Smooth muscle cell (in vitro differentiated cells): ENCODE data around the gene KCNK15. TPM values are rescaled to one million over a fixed set of nuclear protein-coding genes. Genes with fewer than 3 reads are reported as not detected.

Source experiments
- DNase-seq: peaks from one replicate; lab custom pipeline; 2025; ENCODE audit not compliant: unreplicated experiment; lab: John Stamatoyannopoulos, UW
- H2AFZ ChIP-seq: fragments of 200-600 bp; sonication (generic); 2 replicates; pipeline ENCODE4 v1.6.0; 2016; ENCODE audit warnings: antibody characterized with exemption, low read depth, mild to moderate bottlenecking
- H3F3A ChIP-seq: fragments of 200-600 bp; sonication (generic); 2 replicates; pipeline ENCODE4 v1.6.0; 2017; ENCODE audit warnings: antibody characterized with exemption, low read depth
- H3K27ac ChIP-seq: fragments of 200-600 bp; sonication (generic); 2 replicates; pipeline ENCODE4 v1.5.1; 2016; ENCODE audit warnings: low read depth, mild to moderate bottlenecking
- H3K27me3 ChIP-seq: fragments of 200-600 bp; sonication (generic); 2 replicates; pipeline ENCODE4 v1.6.1; 2016; ENCODE audit warnings: low read depth, mild to moderate bottlenecking
- H3K36me3 ChIP-seq: fragments of 200-600 bp; sonication (generic); 2 replicates; pipeline ENCODE4 v1.5.1; 2016; ENCODE audit warnings: low read depth
- H3K4me1 ChIP-seq: fragments of 200-600 bp; sonication (generic); 2 replicates; pipeline ENCODE4 v1.5.1; 2016; ENCODE audit warnings: low read depth
- H3K4me2 ChIP-seq: fragments of 200-600 bp; sonication (generic); 2 replicates; pipeline ENCODE4 v1.6.0; 2016; ENCODE audit warnings: mild to moderate bottlenecking
- H3K4me3 ChIP-seq: fragments of 200-600 bp; sonication (generic); 2 replicates; pipeline ENCODE4 v1.5.1; 2016; ENCODE audit warnings: mild to moderate bottlenecking
- H3K79me2 ChIP-seq: fragments of 200-600 bp; sonication (generic); 2 replicates; pipeline ENCODE4 v1.6.0; 2016; ENCODE audit warnings: low read depth, mild to moderate bottlenecking
- H3K9ac ChIP-seq: fragments of 200-600 bp; sonication (generic); 2 replicates; pipeline ENCODE4 v1.6.0; 2016; ENCODE audit warnings: low read depth
- H3K9me3 ChIP-seq: fragments of 200-600 bp; sonication (generic); replicated peaks from 2 replicates; pipeline ENCODE4 v1.5.1; 2016; ENCODE audit warnings: low read depth
- H4K20me1 ChIP-seq: fragments of 200-600 bp; sonication (generic); 2 replicates; pipeline ENCODE4 v1.6.0; 2016; ENCODE audit warnings: low read depth
- WGBS: methylation state at CpG from one replicate; pipeline ENCODE4 v1.1.7; 2016; ENCODE audit warnings: low lambda C conversion rate; 5-methylcytosine and 5-hydroxymethylcytosine counted together
- polyA plus RNA-seq: library from polyadenylated mRNA; unstranded; fragments of >200 nt; fragmentation: Nextera tagmentation; extraction: Ambion mirVana; gene quantifications from 2 replicates; pipeline ENCODE4 v1.2.1, GENCODE V29; 2016
- total RNA-seq: library from RNA; depleted of rRNA; stranded (reverse); fragments of >200 nt; gene quantifications from 2 replicates; pipeline ENCODE4 v1.2.3, GENCODE V29; 2014
- TF ChIP-seq, protein P1 (sequence below): fragments of 200-600 bp; sonication (generic); IDR thresholded peaks from 2 replicates; pipeline ENCODE4 v1.5.1; 2017; ENCODE audit warnings: borderline replicate concordance, mild to moderate bottlenecking, antibody characterized with exemption; ENCODE audit not compliant: insufficient read depth, poor library complexity, severe bottlenecking

The KCNK15 gene
- total and polyA plus RNA-seq, 2 experiments from 2014 or later = 0.06 to 0.54 TPM

DNA sequence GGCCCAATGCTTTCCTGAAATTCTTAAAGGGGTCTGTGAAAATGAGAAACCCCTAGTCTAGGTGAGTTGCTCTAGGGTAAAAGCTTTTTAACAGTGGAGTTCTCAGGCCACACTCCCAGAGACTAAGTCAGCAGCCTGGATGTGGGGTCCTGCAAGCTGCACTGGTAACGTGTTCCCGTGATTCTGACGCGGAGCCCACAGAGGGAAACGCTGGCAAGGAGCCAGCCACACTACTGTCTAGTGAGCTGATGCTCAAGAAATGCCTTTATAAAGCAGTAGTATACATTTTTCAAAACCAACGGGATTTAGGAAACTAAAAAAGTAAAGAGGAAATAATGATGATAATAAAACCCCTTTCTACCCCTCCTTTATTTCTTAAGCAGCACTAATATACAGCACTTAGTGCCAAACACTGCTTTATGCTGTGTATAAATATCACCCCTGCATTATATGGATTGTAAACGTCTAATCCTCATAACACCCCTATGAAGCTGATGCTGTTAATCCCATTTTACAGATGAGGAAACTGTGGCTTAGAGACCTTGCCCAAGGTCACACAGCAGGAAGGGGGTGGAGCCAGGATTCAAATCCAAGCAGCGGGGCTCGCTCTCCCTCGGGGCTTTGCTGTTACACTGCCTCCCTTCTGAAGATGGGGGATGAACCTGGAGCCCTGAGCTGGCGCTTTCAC lies 25.0 kb downstream of the KCNK15 start:
- Histone ChIP-seq H3K4me3 (no peak overlapping the region), H3K9ac (no peak overlapping the region), H3K4me1 (no peaks in the 10 kb centered on the region), H3K9me3 (no peaks in the 10 kb centered on the region), H3K4me2 (no peak overlapping the region), H4K20me1 (no peaks in the 10 kb centered on the region), H3K36me3 (no peaks in the 10 kb centered on the region), H3K27me3 (no peaks in the 10 kb centered on the region), H3K27ac (no peak overlapping the region), H3K79me2 (no peaks in the 10 kb centered on the region), H2AFZ (no peak overlapping the region), H3F3A (no peaks in the 10 kb centered on the region)
- TF ChIP-seq, protein P1, sequence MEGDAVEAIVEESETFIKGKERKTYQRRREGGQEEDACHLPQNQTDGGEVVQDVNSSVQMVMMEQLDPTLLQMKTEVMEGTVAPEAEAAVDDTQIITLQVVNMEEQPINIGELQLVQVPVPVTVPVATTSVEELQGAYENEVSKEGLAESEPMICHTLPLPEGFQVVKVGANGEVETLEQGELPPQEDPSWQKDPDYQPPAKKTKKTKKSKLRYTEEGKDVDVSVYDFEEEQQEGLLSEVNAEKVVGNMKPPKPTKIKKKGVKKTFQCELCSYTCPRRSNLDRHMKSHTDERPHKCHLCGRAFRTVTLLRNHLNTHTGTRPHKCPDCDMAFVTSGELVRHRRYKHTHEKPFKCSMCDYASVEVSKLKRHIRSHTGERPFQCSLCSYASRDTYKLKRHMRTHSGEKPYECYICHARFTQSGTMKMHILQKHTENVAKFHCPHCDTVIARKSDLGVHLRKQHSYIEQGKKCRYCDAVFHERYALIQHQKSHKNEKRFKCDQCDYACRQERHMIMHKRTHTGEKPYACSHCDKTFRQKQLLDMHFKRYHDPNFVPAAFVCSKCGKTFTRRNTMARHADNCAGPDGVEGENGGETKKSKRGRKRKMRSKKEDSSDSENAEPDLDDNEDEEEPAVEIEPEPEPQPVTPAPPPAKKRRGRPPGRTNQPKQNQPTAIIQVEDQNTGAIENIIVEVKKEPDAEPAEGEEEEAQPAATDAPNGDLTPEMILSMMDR = no peak
- WGBS = 80% methylated on average over 11 of the region's 11 CpGs
- no peak for DNase-seq

DNA sequence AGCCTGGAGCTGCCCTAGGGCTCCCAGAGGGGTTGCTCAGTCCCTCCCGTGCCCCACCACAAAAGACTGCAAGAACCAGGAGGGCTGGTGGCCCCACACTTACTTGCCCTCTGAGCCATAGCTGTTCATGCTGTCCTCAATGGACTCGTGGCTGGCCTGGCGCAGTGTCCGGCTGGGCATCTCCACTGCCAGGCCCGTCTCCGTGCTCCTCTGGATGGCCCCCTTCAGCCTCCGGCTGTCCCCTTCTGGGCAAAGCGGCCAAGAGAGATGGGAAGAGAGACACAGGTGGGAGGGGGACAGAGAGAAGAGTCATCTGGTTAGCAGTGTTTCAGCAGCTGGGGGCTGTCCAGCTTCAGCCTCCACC lies 25.5 kb downstream of the KCNK15 start:
- no peaks in the 10 kb centered on the region for H3K79me2 ChIP-seq
- H3K4me3 ChIP-seq = no peak overlapping the region
- H3K4me2 ChIP-seq = no peak overlapping the region
- no peaks in the 10 kb centered on the region for H3K27me3 ChIP-seq
- 92% methylated on average over 8 of the region's 8 CpGs for WGBS
- no peak overlapping the region for H2AFZ ChIP-seq
- H3K9me3 ChIP-seq = no peaks in the 10 kb centered on the region
- no peaks in the 10 kb centered on the region for H3K4me1 ChIP-seq
- DNase-seq = no peak
- H3K9ac ChIP-seq = no peak overlapping the region
- H3K36me3 ChIP-seq = no peaks in the 10 kb centered on the region
- TF ChIP-seq, protein P1 = no peak
- H4K20me1 ChIP-seq = no peaks in the 10 kb centered on the region
- no peaks in the 10 kb centered on the region for H3F3A ChIP-seq
- no peak overlapping the region for H3K27ac ChIP-seq

DNA sequence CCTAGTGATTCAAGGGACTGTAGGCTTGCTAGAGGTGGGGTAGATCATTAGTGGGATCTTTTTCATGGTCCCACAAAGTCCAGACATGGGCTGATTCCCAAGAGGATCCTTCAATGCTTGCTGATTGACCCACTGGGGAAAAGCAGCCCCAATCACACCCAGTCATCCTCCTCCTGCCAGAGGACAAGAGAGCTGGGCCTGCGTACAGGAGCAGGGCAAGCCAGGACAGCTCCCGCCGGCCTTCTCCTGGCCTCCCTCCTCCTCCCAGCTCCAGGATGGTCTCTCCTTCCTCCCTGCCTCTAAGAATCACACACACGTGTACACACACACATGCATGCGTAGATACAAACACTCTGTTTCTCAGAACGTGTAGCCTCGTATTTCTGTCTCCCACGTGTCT lies 27.0 kb downstream of the KCNK15 start:
- TF ChIP-seq, protein P1 = no peak
- Histone ChIP-seq H2AFZ (no peak overlapping the region), H3K9ac (no peak overlapping the region), H3K4me3 (no peak overlapping the region), H3K4me2 (no peak overlapping the region), H3K79me2 (no peaks in the 10 kb centered on the region), H3K4me1 (no peaks in the 10 kb centered on the region), H3F3A (no peaks in the 10 kb centered on the region), H3K9me3 (no peaks in the 10 kb centered on the region), H3K36me3 (no peaks in the 10 kb centered on the region), H4K20me1 (no peaks in the 10 kb centered on the region), H3K27ac (no peak overlapping the region), H3K27me3 (no peaks in the 10 kb centered on the region)
- DNase-seq = no peak
- WGBS = 59% methylated on average over 8 of the region's 8 CpGs

DNA sequence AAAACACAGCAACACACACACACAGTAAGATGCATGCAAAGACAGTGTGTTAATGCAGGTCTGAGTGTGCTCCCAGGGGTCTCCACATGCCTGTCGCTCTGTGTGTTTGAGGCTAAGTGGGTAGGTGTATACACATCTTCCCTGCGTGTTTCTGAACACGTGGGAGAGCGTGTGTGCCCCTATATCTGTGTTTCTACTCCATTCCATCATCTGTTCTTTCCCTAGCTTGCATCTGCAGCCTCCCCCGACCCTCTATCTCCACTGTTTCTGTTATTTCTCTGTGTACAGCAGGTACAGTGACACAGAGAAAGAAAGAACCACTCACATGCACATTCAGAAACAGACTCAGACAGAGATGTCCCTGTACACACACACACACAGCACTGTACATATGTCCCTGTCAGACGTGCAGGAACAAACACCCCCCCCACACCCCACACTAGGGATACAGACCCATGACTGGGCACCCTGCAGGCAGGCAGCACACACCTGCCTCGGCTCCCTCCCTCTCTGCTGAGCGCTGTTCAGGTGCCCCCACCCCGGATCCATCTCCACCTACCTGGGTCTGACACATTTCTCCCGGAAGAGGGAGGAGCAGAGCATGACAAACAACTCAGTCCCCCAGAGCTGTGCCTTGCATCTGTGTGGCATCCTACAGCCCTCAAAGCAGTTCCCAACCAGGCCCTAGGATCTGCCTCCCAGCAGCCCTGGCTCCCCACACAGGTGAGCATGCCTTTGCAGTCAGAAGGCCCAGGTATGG lies 27.6 kb downstream of the KCNK15 start:
- H3K36me3 ChIP-seq = no peaks in the 10 kb centered on the region
- H3K4me2 ChIP-seq = no peak overlapping the region
- DNase-seq = no peak
- H3K9ac ChIP-seq = no peak overlapping the region
- H4K20me1 ChIP-seq = no peaks in the 10 kb centered on the region
- TF ChIP-seq, protein P1 = no peak
- H3K4me3 ChIP-seq = no peak overlapping the region
- no peaks in the 10 kb centered on the region for H3K79me2 ChIP-seq
- H2AFZ ChIP-seq = no peak overlapping the region
- no peaks in the 10 kb centered on the region for H3K27me3 ChIP-seq
- no peaks in the 10 kb centered on the region for H3F3A ChIP-seq
- H3K27ac ChIP-seq = no peak overlapping the region
- H3K9me3 ChIP-seq = no peaks in the 10 kb centered on the region
- no peaks in the 10 kb centered on the region for H3K4me1 ChIP-seq
- WGBS = 85% methylated on average over 10 of the region's 10 CpGs
